Endometrium (tissue), 2 donors: ENCODE data around the gene PLCD3.

Experiments used
- FAIRE-seq: peaks from 2 replicates; lab custom pipeline; 2012; peaks lifted over from hg19 to GRCh38; lab: Jason Lieb, UNC
- donor health status: control.
- donor health status: control.

PLCD3 gene

GRCh38 chr17:45149669-45150664 lies 17.7 kb upstream of the PLCD3 start:
- FAIRE-seq: no peak

- FAIRE-seq: no peak
Measured at GRCh38 chr17:45149037-45149668, 16.8 kb upstream of the PLCD3 start.

- peak; percentile 97 for FAIRE-seq
Measured at GRCh38 chr17:45148183-45149036, 16.1 kb upstream of the PLCD3 start, which contains the start of gene HEXIM1. Gene HEXIM1, plus strand, starts transcription at chr17:45148475. Its CDS starts 716 bp downstream, at chr17:45149191.

GRCh38 chr17:45147581-45148182 lies 15.4 kb upstream of the PLCD3 start:
- no peak for FAIRE-seq

- no peak for FAIRE-seq
Measured at GRCh38 chr17:45146890-45147580, 14.7 kb upstream of the PLCD3 start.

GRCh38 chr17:45146592-45146889 lies 14.2 kb upstream of the PLCD3 start:
- FAIRE-seq: no peak

GRCh38 chr17:45146166-45146565 lies 13.9 kb upstream of the PLCD3 start:
- FAIRE-seq: no peak

GRCh38 chr17:45145035-45145389 lies 12.7 kb upstream of the PLCD3 start:
- FAIRE-seq: no peak

- no peak for FAIRE-seq
Measured at GRCh38 chr17:45144199-45145034, 12.1 kb upstream of the PLCD3 start.

- peak; percentile 39 for FAIRE-seq
Measured at GRCh38 chr17:45143767-45144198, 11.5 kb upstream of the PLCD3 start.

GRCh38 chr17:45143094-45143670 lies 10.9 kb upstream of the PLCD3 start:
- no peak for FAIRE-seq

- FAIRE-seq: no peak
Measured at GRCh38 chr17:45139533-45139920, 7.2 kb upstream of the PLCD3 start.

GRCh38 chr17:45138911-45139532 lies 6.7 kb upstream of the PLCD3 start:
- no peak for FAIRE-seq

- FAIRE-seq: no peak
Measured at GRCh38 chr17:45137561-45138305, 5.4 kb upstream of the PLCD3 start.

GRCh38 chr17:45136846-45137560 lies 4.7 kb upstream of the PLCD3 start:
- no peak for FAIRE-seq

- FAIRE-seq: no peak
Measured at GRCh38 chr17:45135978-45136791, 3.9 kb upstream of the PLCD3 start.

- FAIRE-seq: peak; percentile 97
Measured at GRCh38 chr17:45135192-45135977, 3.1 kb upstream of the PLCD3 start, which contains the start of gene ACBD4. Gene ACBD4, plus strand, starts transcription at chr17:45135687. Its CDS starts 458 bp downstream, at chr17:45136145.
